Hepatocyte (in vitro differentiated cells): ENCODE data around the gene NEDD9. TPM values are rescaled to one million over a fixed set of nuclear protein-coding genes. Genes with fewer than 3 reads are reported as not detected.

Experiments used
- DNase-seq: peaks from one replicate; pipeline ENCODE4 v3.0.0-alpha.2; 2016; ENCODE audit warnings: low spot score
- H2AFZ ChIP-seq: fragments of 200-600 bp; sonication (generic); 2 replicates; pipeline ENCODE4 v1.6.0; 2016; ENCODE audit warnings: antibody characterized with exemption, mild to moderate bottlenecking
- H3K27ac ChIP-seq: fragments of 200-600 bp; sonication (generic); 2 replicates; pipeline ENCODE4 v1.5.1; 2016; ENCODE audit warnings: mild to moderate bottlenecking
- H3K27me3 ChIP-seq: fragments of 200-600 bp; sonication (generic); 2 replicates; pipeline ENCODE4 v1.6.1; 2016
- H3K36me3 ChIP-seq: fragments of 200-600 bp; sonication (generic); replicated peaks from 2 replicates; pipeline ENCODE4 v1.5.1; 2016; ENCODE audit warnings: low read depth; ENCODE audit not compliant: insufficient read depth
- H3K4me1 ChIP-seq: fragments of 200-600 bp; sonication (generic); 2 replicates; pipeline ENCODE4 v1.5.1; 2016; ENCODE audit warnings: mild to moderate bottlenecking, moderate library complexity; ENCODE audit not compliant: insufficient read depth
- H3K4me2 ChIP-seq: fragments of 200-600 bp; sonication (generic); 2 replicates; pipeline ENCODE4 v1.6.0; 2016
- H3K4me3 ChIP-seq: fragments of 200-600 bp; sonication (generic); 2 replicates; pipeline ENCODE4 v1.5.1; 2016; ENCODE audit warnings: mild to moderate bottlenecking
- H3K79me2 ChIP-seq: fragments of 200-600 bp; sonication (generic); 2 replicates; pipeline ENCODE4 v1.6.0; 2017; ENCODE audit warnings: mild to moderate bottlenecking
- H3K9me2 ChIP-seq: fragments of 200-600 bp; sonication (generic); replicated peaks from 2 replicates; pipeline ENCODE4 v1.6.0; 2017; ENCODE audit warnings: mild to moderate bottlenecking; ENCODE audit not compliant: insufficient read depth
- H3K9me3 ChIP-seq: fragments of 200-600 bp; sonication (generic); 2 replicates; pipeline ENCODE4 v1.5.1; 2016; ENCODE audit warnings: low read depth, mild to moderate bottlenecking
- H4K20me1 ChIP-seq: fragments of 200-600 bp; sonication (generic); 2 replicates; pipeline ENCODE4 v1.6.0; 2016; ENCODE audit warnings: mild to moderate bottlenecking; ENCODE audit not compliant: insufficient read depth, poor library complexity, severe bottlenecking
- EZH2 ChIP-seq: fragments of 200-600 bp; sonication (generic); IDR thresholded peaks from 2 replicates; pipeline ENCODE4 v1.6.1; 2016; ENCODE audit warnings: antibody characterized with exemption, mild to moderate bottlenecking, borderline replicate concordance
- EZH2phosphoT487 ChIP-seq: fragments of 200-600 bp; sonication (generic); IDR thresholded peaks from one replicate; pipeline ENCODE4 v1.6.1; 2018; ENCODE audit warnings: antibody characterized with exemption, mild to moderate bottlenecking, low read depth, moderate library complexity; ENCODE audit not compliant: unreplicated experiment, severe bottlenecking
- WGBS: methylation state at CpG from one replicate; pipeline ENCODE4 v1.1.6; 2016; ENCODE audit warnings: low lambda C conversion rate; ENCODE audit errors: missing lambda C conversion rate; 5-methylcytosine and 5-hydroxymethylcytosine counted together
- polyA plus RNA-seq: library from polyadenylated mRNA; unstranded; fragments of >200 nt; fragmentation: Nextera tagmentation; extraction: Ambion mirVana; gene quantifications from 2 replicates; pipeline ENCODE4 v1.2.1, GENCODE V29; 2016
- total RNA-seq: library from RNA; depleted of rRNA; stranded (reverse); fragments of >200 nt; gene quantifications from 2 replicates; pipeline ENCODE4 v1.2.3, GENCODE V29; 2014
- TF ChIP-seq, protein P1 (sequence below): fragments of 200-600 bp; sonication (generic); IDR thresholded peaks from 2 replicates; pipeline ENCODE4 v1.5.1; 2016; ENCODE audit warnings: antibody characterized with exemption, mild to moderate bottlenecking; ENCODE audit not compliant: poor library complexity

NEDD9 gene
- total and polyA plus RNA-seq, 2 experiments from 2014 or later = 55.1 to 59.3 TPM

GRCh38 chr6:11272491-11273192 lies 40.2 kb upstream of the NEDD9 start:
- no peak overlapping the region for H2AFZ ChIP-seq
- TF ChIP-seq EZH2 (no peak), EZH2phosphoT487 (no peak)
- TF ChIP-seq, protein P1, sequence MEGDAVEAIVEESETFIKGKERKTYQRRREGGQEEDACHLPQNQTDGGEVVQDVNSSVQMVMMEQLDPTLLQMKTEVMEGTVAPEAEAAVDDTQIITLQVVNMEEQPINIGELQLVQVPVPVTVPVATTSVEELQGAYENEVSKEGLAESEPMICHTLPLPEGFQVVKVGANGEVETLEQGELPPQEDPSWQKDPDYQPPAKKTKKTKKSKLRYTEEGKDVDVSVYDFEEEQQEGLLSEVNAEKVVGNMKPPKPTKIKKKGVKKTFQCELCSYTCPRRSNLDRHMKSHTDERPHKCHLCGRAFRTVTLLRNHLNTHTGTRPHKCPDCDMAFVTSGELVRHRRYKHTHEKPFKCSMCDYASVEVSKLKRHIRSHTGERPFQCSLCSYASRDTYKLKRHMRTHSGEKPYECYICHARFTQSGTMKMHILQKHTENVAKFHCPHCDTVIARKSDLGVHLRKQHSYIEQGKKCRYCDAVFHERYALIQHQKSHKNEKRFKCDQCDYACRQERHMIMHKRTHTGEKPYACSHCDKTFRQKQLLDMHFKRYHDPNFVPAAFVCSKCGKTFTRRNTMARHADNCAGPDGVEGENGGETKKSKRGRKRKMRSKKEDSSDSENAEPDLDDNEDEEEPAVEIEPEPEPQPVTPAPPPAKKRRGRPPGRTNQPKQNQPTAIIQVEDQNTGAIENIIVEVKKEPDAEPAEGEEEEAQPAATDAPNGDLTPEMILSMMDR = no peak
- H3K27me3 ChIP-seq = no peaks in the 10 kb centered on the region
- no peak overlapping the region for H3K4me2 ChIP-seq
- H3K4me3 ChIP-seq = no peak overlapping the region
- 71% methylated on average over 11 of the region's 11 CpGs for WGBS
- no peaks in the 10 kb centered on the region for H3K36me3 ChIP-seq
- DNase-seq = no peak
- H3K9me2 ChIP-seq = no peaks in the 10 kb centered on the region
- peaks cover 48% of the 10 kb centered on the region for H3K4me1 ChIP-seq
- H3K79me2 ChIP-seq = no peaks in the 10 kb centered on the region
- no peaks in the 10 kb centered on the region for H3K9me3 ChIP-seq
- H3K27ac ChIP-seq = no peak overlapping the region
- H4K20me1 ChIP-seq = no peaks in the 10 kb centered on the region

- Histone ChIP-seq H3K79me2 (no peaks in the 10 kb centered on the region), H3K4me1 (peaks cover 38% of the 10 kb centered on the region), H3K9me2 (no peaks in the 10 kb centered on the region), H2AFZ (no peak overlapping the region), H3K27ac (peak overlapping the region; percentile 80), H3K27me3 (no peaks in the 10 kb centered on the region), H3K9me3 (no peaks in the 10 kb centered on the region), H4K20me1 (no peaks in the 10 kb centered on the region), H3K36me3 (no peaks in the 10 kb centered on the region), H3K4me3 (no peak overlapping the region), H3K4me2 (peak overlapping the region; percentile 37)
- WGBS = 82% methylated on average over 4 of the region's 4 CpGs
- DNase-seq = no peak
- TF ChIP-seq EZH2 (no peak), EZH2phosphoT487 (no peak)
- TF ChIP-seq, protein P1 = no peak
These were observed 39.0 kb upstream of the NEDD9 start for GRCh38 chr6:11271228-11272020.

GRCh38 chr6:11270030-11271027 lies 37.9 kb upstream of the NEDD9 start:
- Histone ChIP-seq H2AFZ (no peak overlapping the region), H4K20me1 (no peaks in the 10 kb centered on the region), H3K4me3 (no peak overlapping the region), H3K9me2 (no peaks in the 10 kb centered on the region), H3K27me3 (no peaks in the 10 kb centered on the region), H3K4me2 (peak overlapping the region; percentile 54), H3K4me1 (peaks cover 32% of the 10 kb centered on the region), H3K36me3 (no peaks in the 10 kb centered on the region), H3K79me2 (no peaks in the 10 kb centered on the region), H3K27ac (peak overlapping the region; percentile 80), H3K9me3 (no peaks in the 10 kb centered on the region)
- WGBS = 29% methylated on average over 12 of the region's 12 CpGs
- peak; percentile 86 for DNase-seq
- TF ChIP-seq EZH2phosphoT487 (no peak), EZH2 (no peak)
- TF ChIP-seq, protein P1 = no peak
